CD4-positive, alpha-beta T cell treated with Interleukin-6 for 4 hours (primary cell): ENCODE results near the gene CRISPLD2.
A peak's percentile ranks its signal among the peaks of the same experiment; 100 is the strongest.
"Not testable (repeated sequence)": the region's sequence is repeated elsewhere in the genome, so short reads cannot be mapped to it uniquely, and the experiment has no call there.

Source experiments
- DNase-seq: peaks from one replicate; pipeline ENCODE4 v3.0.0-alpha.2; 2020; ENCODE audit warnings: mixed read lengths

Gene CRISPLD2

GRCh38 chr16:84938616-84939015 is 118.8 kb downstream of the CRISPLD2 start:
- DNase-seq = not testable (repeated sequence)

GRCh38 chr16:84940670-84941551 is 121.1 kb downstream of the CRISPLD2 start:
- no peak for DNase-seq

GRCh38 chr16:84941921-84942320 is 122.1 kb downstream of the CRISPLD2 start:
- no peak for DNase-seq

- no peak for DNase-seq
These were observed 123.0 kb downstream of the CRISPLD2 start for GRCh38 chr16:84942786-84943185.

GRCh38 chr16:84943620-84944019 is 123.8 kb downstream of the CRISPLD2 start:
- DNase-seq = no peak

- DNase-seq = no peak
These were observed 127.2 kb downstream of the CRISPLD2 start for GRCh38 chr16:84947022-84947421.

- no peak for DNase-seq
These were observed 128.4 kb downstream of the CRISPLD2 start for GRCh38 chr16:84947996-84948850.

GRCh38 chr16:84948851-84949610 is 129.2 kb downstream of the CRISPLD2 start:
- DNase-seq = peak; percentile 8

GRCh38 chr16:84949772-84950436 is 130.1 kb downstream of the CRISPLD2 start:
- DNase-seq = no peak

GRCh38 chr16:84950906-84951305 is 131.1 kb downstream of the CRISPLD2 start:
- DNase-seq = peak; percentile 49

- DNase-seq = peak; percentile 79
These were observed 132.8 kb downstream of the CRISPLD2 start for GRCh38 chr16:84952335-84953189.

GRCh38 chr16:84953190-84953746 is 133.5 kb downstream of the CRISPLD2 start:
- DNase-seq = no peak

GRCh38 chr16:84955427-84955826 is 135.6 kb downstream of the CRISPLD2 start:
- no peak for DNase-seq

- DNase-seq = no peak
These were observed 137.4 kb downstream of the CRISPLD2 start for GRCh38 chr16:84957192-84957591.

GRCh38 chr16:84957792-84958191 is 138.0 kb downstream of the CRISPLD2 start:
- no peak for DNase-seq
